Activated naive CD4-positive, alpha-beta T cell treated with anti-CD3 and anti-CD28 coated beads, Interleukin-2, amount 50 U/mL, for 24 hours (primary cell): ENCODE measurements around the gene NBPF3.
"Not testable (repeated sequence)": the region's sequence is repeated elsewhere in the genome, so short reads cannot be mapped to it uniquely, and the experiment has no call there.

Experiments
- H3K27ac Mint-ChIP-seq: one replicate; pipeline ENCODE4 v1.8.0; 2021; ENCODE audit warnings: mild to moderate bottlenecking, mixed read lengths
- H3K27me3 Mint-ChIP-seq: one replicate; pipeline ENCODE4 v1.8.0; 2021; ENCODE audit warnings: mixed read lengths
- H3K36me3 Mint-ChIP-seq: one replicate; pipeline ENCODE4 v1.8.0; 2021; ENCODE audit warnings: mixed read lengths
- H3K4me1 Mint-ChIP-seq: one replicate; pipeline ENCODE4 v1.8.0; 2021; ENCODE audit warnings: mixed read lengths
- H3K4me3 Mint-ChIP-seq: one replicate; pipeline ENCODE4 v1.8.0; 2021; ENCODE audit warnings: mild to moderate bottlenecking, mixed read lengths
- H3K9me3 Mint-ChIP-seq: one replicate; pipeline ENCODE4 v1.8.0; 2021; ENCODE audit warnings: mixed read lengths

Gene NBPF3

GRCh38 chr1:21518774-21519455, 79.0 kb downstream of the NBPF3 start:
- H3K36me3 Mint-ChIP-seq = no peaks in the 10 kb centered on the region

GRCh38 chr1:21519486-21520070, 79.6 kb downstream of the NBPF3 start:
- not testable (repeated sequence) for H3K36me3 Mint-ChIP-seq, H3K9me3 Mint-ChIP-seq, H3K27me3 Mint-ChIP-seq, H3K4me3 Mint-ChIP-seq, H3K4me1 Mint-ChIP-seq, H3K27ac Mint-ChIP-seq

More at GRCh38 chr1:21518774-21519455, 79.0 kb downstream of the NBPF3 start:
- Mint-ChIP-seq H3K4me3 (no peak overlapping the region), H3K9me3 (no peaks in the 10 kb centered on the region), H3K27me3 (no peaks in the 10 kb centered on the region), H3K4me1 (no peaks in the 10 kb centered on the region), H3K27ac (no peak overlapping the region)

GRCh38 chr1:21520899-21521716, 81.2 kb downstream of the NBPF3 start:
- Mint-ChIP-seq H3K4me3 (no peak overlapping the region), H3K4me1 (no peaks in the 10 kb centered on the region), H3K27me3 (no peaks in the 10 kb centered on the region), H3K27ac (no peak overlapping the region), H3K9me3 (no peaks in the 10 kb centered on the region), H3K36me3 (no peaks in the 10 kb centered on the region)

- H3K27me3 Mint-ChIP-seq = no peaks in the 10 kb centered on the region
- H3K4me1 Mint-ChIP-seq = no peaks in the 10 kb centered on the region
- H3K4me3 Mint-ChIP-seq = no peak overlapping the region
- no peak overlapping the region for H3K27ac Mint-ChIP-seq
- H3K9me3 Mint-ChIP-seq = no peaks in the 10 kb centered on the region
- H3K36me3 Mint-ChIP-seq = no peaks in the 10 kb centered on the region
Measured at GRCh38 chr1:21521717-21522060, 81.8 kb downstream of the NBPF3 start.

- Mint-ChIP-seq H3K9me3 (no peaks in the 10 kb centered on the region), H3K27me3 (no peaks in the 10 kb centered on the region), H3K4me3 (no peak overlapping the region), H3K36me3 (no peaks in the 10 kb centered on the region), H3K4me1 (no peaks in the 10 kb centered on the region), H3K27ac (no peak overlapping the region)
Measured at GRCh38 chr1:21522525-21523038, 82.6 kb downstream of the NBPF3 start.

- H3K4me1 Mint-ChIP-seq = no peaks in the 10 kb centered on the region
- H3K36me3 Mint-ChIP-seq = no peaks in the 10 kb centered on the region
- H3K9me3 Mint-ChIP-seq = no peaks in the 10 kb centered on the region
- H3K27ac Mint-ChIP-seq = no peak overlapping the region
- H3K27me3 Mint-ChIP-seq = no peaks in the 10 kb centered on the region
- no peak overlapping the region for H3K4me3 Mint-ChIP-seq
Measured at GRCh38 chr1:21523297-21523813, 83.4 kb downstream of the NBPF3 start.

- Mint-ChIP-seq H3K36me3 (no peaks in the 10 kb centered on the region), H3K4me3 (no peak overlapping the region), H3K9me3 (no peaks in the 10 kb centered on the region), H3K27ac (no peak overlapping the region), H3K27me3 (no peaks in the 10 kb centered on the region), H3K4me1 (no peaks in the 10 kb centered on the region)
Measured at GRCh38 chr1:21524220-21524619, 84.3 kb downstream of the NBPF3 start.

GRCh38 chr1:21524686-21525339, 84.9 kb downstream of the NBPF3 start:
- no peaks in the 10 kb centered on the region for H3K27me3 Mint-ChIP-seq
- H3K4me3 Mint-ChIP-seq = no peak overlapping the region
- H3K27ac Mint-ChIP-seq = no peak overlapping the region
- no peaks in the 10 kb centered on the region for H3K36me3 Mint-ChIP-seq
- no peaks in the 10 kb centered on the region for H3K9me3 Mint-ChIP-seq
- no peaks in the 10 kb centered on the region for H3K4me1 Mint-ChIP-seq

- Mint-ChIP-seq H3K9me3 (no peaks in the 10 kb centered on the region), H3K4me1 (no peaks in the 10 kb centered on the region), H3K4me3 (no peak overlapping the region), H3K27me3 (peaks cover 2% of the 10 kb centered on the region), H3K36me3 (no peaks in the 10 kb centered on the region), H3K27ac (no peak overlapping the region)
Measured at GRCh38 chr1:21525340-21525717, 85.4 kb downstream of the NBPF3 start.

GRCh38 chr1:21526441-21526840, 86.5 kb downstream of the NBPF3 start:
- Mint-ChIP-seq H3K4me1 (no peaks in the 10 kb centered on the region), H3K27ac (no peak overlapping the region), H3K36me3 (no peaks in the 10 kb centered on the region), H3K4me3 (no peak overlapping the region), H3K9me3 (no peaks in the 10 kb centered on the region), H3K27me3 (peaks cover 4% of the 10 kb centered on the region)

GRCh38 chr1:21530368-21531016, 90.6 kb downstream of the NBPF3 start:
- no peak overlapping the region for H3K27ac Mint-ChIP-seq
- H3K36me3 Mint-ChIP-seq = no peaks in the 10 kb centered on the region

GRCh38 chr1:21531241-21531640, 91.3 kb downstream of the NBPF3 start:
- peaks cover 4% of the 10 kb centered on the region for H3K27me3 Mint-ChIP-seq
- no peaks in the 10 kb centered on the region for H3K4me1 Mint-ChIP-seq
- H3K9me3 Mint-ChIP-seq = no peaks in the 10 kb centered on the region
- H3K4me3 Mint-ChIP-seq = no peak overlapping the region
- no peak overlapping the region for H3K27ac Mint-ChIP-seq
- no peaks in the 10 kb centered on the region for H3K36me3 Mint-ChIP-seq

More at GRCh38 chr1:21530368-21531016, 90.6 kb downstream of the NBPF3 start:
- no peaks in the 10 kb centered on the region for H3K9me3 Mint-ChIP-seq
- H3K27me3 Mint-ChIP-seq = peaks cover 4% of the 10 kb centered on the region
- H3K4me3 Mint-ChIP-seq = no peak overlapping the region
- H3K4me1 Mint-ChIP-seq = no peaks in the 10 kb centered on the region

- H3K27ac Mint-ChIP-seq = no peak overlapping the region
- peaks cover 4% of the 10 kb centered on the region for H3K27me3 Mint-ChIP-seq
- no peaks in the 10 kb centered on the region for H3K4me1 Mint-ChIP-seq
- no peaks in the 10 kb centered on the region for H3K9me3 Mint-ChIP-seq
- H3K4me3 Mint-ChIP-seq = no peak overlapping the region
- H3K36me3 Mint-ChIP-seq = no peaks in the 10 kb centered on the region
Measured at GRCh38 chr1:21532496-21532895, 92.6 kb downstream of the NBPF3 start.

GRCh38 chr1:21532992-21533534, 93.1 kb downstream of the NBPF3 start:
- Mint-ChIP-seq H3K4me1 (no peaks in the 10 kb centered on the region), H3K27ac (no peak overlapping the region), H3K27me3 (peaks cover 4% of the 10 kb centered on the region), H3K36me3 (no peaks in the 10 kb centered on the region), H3K4me3 (no peak overlapping the region), H3K9me3 (no peaks in the 10 kb centered on the region)

- Mint-ChIP-seq H3K27ac (no peak overlapping the region), H3K36me3 (no peaks in the 10 kb centered on the region), H3K4me3 (no peak overlapping the region), H3K4me1 (no peaks in the 10 kb centered on the region), H3K9me3 (no peaks in the 10 kb centered on the region), H3K27me3 (peaks cover 9% of the 10 kb centered on the region)
Measured at GRCh38 chr1:21534146-21534545, 94.2 kb downstream of the NBPF3 start.
